ENCODE data around the gene ACTR5.
"Not testable (repeated sequence)": the region's sequence is repeated elsewhere in the genome, so short reads cannot be mapped to it uniquely, and the experiment has no call there.

Gene ACTR5

GRCh38 chr20:38766071-38766470 lies 17.8 kb downstream of the ACTR5 start:
- no peak for DNase-seq

GRCh38 chr20:38769376-38770295 lies 21.4 kb downstream of the ACTR5 start:
- DNase-seq = no peak

- DNase-seq = no peak
These were observed 22.3 kb downstream of the ACTR5 start for GRCh38 chr20:38770546-38770945.

- no peak for DNase-seq
These were observed 22.7 kb downstream of the ACTR5 start for GRCh38 chr20:38770970-38771369.

GRCh38 chr20:38771621-38772020 lies 23.4 kb downstream of the ACTR5 start:
- DNase-seq = no peak

GRCh38 chr20:38774167-38774566 lies 25.9 kb downstream of the ACTR5 start:
- DNase-seq = no peak

GRCh38 chr20:38776363-38776762 lies 28.1 kb downstream of the ACTR5 start:
- DNase-seq = no peak

- peak in 1 of 3 experiments; percentile 10 for DNase-seq
These were observed 31.2 kb downstream of the ACTR5 start for GRCh38 chr20:38779247-38780097.

GRCh38 chr20:38782275-38782674 lies 34.0 kb downstream of the ACTR5 start:
- DNase-seq = no peak

- no peak for DNase-seq
These were observed 39.6 kb downstream of the ACTR5 start for GRCh38 chr20:38787870-38788269.

GRCh38 chr20:38789503-38790199 lies 41.4 kb downstream of the ACTR5 start:
- DNase-seq = no peak

- DNase-seq = peak in 2 of 3 experiments; percentile 44 to 73
These were observed 42.2 kb downstream of the ACTR5 start for GRCh38 chr20:38790200-38791053.

- no peak for DNase-seq
These were observed 43.0 kb downstream of the ACTR5 start for GRCh38 chr20:38791291-38791690.

GRCh38 chr20:38791940-38792339 lies 43.7 kb downstream of the ACTR5 start:
- no peak for DNase-seq

GRCh38 chr20:38794057-38794456 lies 45.8 kb downstream of the ACTR5 start:
- not testable (repeated sequence) for DNase-seq

- DNase-seq = no peak
These were observed 50.0 kb downstream of the ACTR5 start for GRCh38 chr20:38798266-38798665.

GRCh38 chr20:38799203-38799602 lies 50.9 kb downstream of the ACTR5 start:
- no peak for DNase-seq

- no peak for DNase-seq
These were observed 52.6 kb downstream of the ACTR5 start for GRCh38 chr20:38800882-38801281.

GRCh38 chr20:38804221-38804620 lies 56.0 kb downstream of the ACTR5 start:
- DNase-seq = no peak

GRCh38 chr20:38804682-38805501 lies 56.6 kb downstream of the ACTR5 start:
- no peak for DNase-seq

GRCh38 chr20:38805502-38805957 lies 57.3 kb downstream of the ACTR5 start, which contains the start of gene PPP1R16B:
TSS of gene PPP1R16B (plus strand) at chr20:38805697. CDS start at chr20:38835926, 30,229 bp downstream.
- DNase-seq = peak; percentile 36 to 60 (median 56)
